HCEC 1CT (cell line): ENCODE results near the gene RWDD2A.
"Not testable (repeated sequence)": the region's sequence is repeated elsewhere in the genome, so short reads cannot be mapped to it uniquely, and the experiment has no call there.

Source experiments
- DNase-seq: peaks from one replicate; pipeline ENCODE4 v3.0.0-alpha.2; 2017

RWDD2A gene

GRCh38 chr6:83192871-83193746, at the start of gene RWDD2A, which contains the start of gene PGM3:
Gene RWDD2A, plus strand, starts transcription at chr6:83193357. Its CDS starts 1,095 bp downstream, at chr6:83194452.
Gene PGM3, minus strand, starts transcription at chr6:83193265. Its CDS starts 2,253 bp downstream, at chr6:83191012.
- peak; percentile 81 for DNase-seq

- peak; percentile 71 for DNase-seq
These were observed 42.0 kb upstream of the RWDD2A start for GRCh38 chr6:83151114-83151513.

- DNase-seq: no peak
These were observed 40.2 kb upstream of the RWDD2A start for GRCh38 chr6:83152913-83153312.

DNA sequence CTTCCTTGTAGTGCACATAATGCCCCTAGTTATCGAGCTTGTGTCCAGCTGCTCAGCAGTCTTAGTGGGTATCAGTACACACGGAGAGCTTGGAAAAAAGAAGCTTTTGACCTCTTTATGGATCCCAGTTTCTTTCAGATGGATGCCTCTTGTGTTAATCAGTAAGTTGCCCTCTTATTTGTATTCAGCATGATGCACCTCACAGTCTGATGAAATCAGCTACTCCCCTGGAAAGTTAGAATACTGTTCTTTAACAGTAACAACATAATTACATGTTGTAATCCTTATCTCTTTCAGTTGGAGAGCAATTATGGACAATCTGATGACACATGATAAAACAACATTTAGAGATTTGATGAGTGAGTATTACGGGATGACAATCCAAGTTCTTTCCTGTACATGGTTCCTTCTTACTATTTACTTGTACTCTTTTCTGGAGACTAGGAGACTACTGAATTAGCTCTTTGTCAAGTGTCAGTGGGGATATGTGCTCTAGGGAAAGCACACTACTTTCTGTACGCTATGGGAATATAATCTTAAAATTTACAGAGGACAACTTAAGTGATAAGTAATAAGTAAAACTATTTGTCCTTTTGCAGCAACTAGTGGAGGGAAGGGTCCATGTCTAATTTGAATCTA, 39.2 kb upstream of the RWDD2A start:
- DNase-seq: no peak

GRCh38 chr6:83155794-83156193, 37.4 kb upstream of the RWDD2A start:
- no peak for DNase-seq

- DNase-seq: no peak
These were observed 33.0 kb upstream of the RWDD2A start for GRCh38 chr6:83160167-83160566.

DNA sequence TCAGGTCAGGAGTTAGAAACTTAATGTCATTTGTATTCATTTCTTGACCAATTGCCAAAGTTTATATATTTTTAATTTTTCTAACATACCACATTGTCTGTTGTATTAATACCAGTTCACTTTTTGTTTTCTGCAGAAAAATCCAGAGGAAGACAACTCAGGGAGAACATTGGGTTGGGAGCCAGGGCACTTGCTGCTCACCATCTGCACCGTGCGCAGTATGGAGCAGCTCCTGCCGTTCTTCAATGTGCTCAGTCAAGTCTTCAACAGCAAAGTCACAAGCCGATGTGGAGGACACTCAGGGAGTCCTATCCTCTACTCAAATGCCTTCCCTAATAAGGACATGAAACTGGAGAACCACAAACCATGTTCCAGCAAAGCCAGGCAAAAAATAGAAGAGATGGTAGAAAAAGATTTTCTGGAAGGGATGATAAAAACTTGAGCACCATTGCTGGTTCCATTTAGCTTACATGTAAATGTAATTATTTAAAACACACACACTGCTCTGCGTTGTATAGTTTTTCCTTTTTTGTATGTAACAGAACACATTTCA, 25.4 kb upstream of the RWDD2A start:
- no peak for DNase-seq

DNA sequence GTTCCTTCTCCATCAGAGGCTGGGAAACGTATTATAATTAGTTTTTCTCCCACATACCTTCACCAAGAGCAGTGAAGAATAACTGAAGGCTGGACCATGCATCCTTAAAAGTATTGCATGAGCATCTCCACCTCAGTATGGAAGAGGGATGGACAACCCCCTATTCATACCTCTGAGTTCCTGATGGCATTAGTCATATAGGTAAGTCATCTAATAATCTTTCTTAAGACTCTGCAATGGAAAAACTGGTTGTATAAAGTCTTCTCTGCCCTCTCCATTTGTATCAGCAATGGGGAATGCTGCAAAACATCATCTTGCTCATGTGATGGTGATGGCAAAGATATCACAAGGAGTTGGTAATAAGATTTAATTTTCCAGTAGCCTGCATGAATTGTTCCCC, 24.6 kb upstream of the RWDD2A start:
- DNase-seq: no peak

DNA sequence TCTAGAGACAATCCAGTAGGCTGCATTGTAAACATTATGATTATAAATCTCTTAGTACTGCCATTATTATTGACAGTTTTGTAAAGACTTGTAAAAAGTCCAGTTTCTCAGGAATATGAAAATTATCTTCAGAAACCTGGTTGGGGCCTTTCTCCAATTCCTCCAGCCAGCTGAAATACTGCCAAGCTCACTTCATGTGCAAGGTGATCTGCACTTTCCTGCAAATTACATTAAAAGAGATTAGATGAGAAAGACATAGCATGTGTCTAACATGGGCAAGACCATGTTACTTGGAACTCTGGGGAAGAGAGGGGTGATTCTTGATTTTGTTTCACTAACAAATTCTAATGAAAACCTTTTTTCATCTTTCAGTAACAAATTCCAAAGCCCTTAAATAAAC, 24.1 kb upstream of the RWDD2A start:
- DNase-seq: no peak

GRCh38 chr6:83169511-83169910, 23.6 kb upstream of the RWDD2A start:
- no peak for DNase-seq

DNA sequence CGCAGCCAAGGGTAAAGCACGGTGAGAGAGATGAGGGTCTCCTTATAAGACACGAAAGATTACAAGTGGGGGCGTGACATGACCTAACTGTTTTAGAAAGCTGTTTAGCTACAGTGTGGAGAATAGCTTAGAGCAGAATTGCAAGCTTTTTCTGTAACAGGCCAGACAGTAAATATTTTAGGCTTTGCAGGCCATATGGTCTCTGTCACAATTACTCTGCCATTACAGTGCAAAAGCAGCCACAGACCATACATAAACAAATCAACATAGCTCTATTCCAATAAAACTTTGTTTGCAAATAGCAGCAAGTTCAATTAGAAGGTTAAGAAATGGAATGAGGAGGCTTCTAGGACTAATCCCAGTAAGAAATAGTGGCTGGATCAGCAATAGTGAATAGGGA, 16.9 kb upstream of the RWDD2A start:
- no peak for DNase-seq

DNA sequence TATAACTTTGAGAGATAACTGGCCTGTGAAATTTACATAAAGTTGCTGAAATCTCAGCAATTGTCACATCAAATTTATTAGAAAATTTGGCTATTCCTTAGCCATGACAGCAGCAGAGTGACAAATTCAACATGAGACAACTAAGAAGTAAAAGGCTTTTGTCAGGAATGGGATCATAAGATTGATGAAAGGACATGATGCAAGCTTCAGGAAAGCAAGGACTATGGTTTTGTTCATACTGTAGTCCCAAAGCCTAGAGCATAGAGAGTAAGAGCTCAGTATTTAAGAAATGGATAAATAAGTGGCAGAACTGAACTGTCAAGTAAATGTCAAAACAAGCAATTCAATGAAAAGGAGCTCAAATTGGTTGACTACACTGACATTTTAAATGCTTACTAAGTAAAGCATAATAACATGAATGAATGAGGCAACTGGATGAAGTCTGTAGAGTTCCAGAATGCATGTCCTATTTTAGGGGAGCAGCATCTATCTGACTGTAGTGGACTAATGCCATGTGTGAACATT, 12.7 kb upstream of the RWDD2A start:
- DNase-seq: no peak

DNA sequence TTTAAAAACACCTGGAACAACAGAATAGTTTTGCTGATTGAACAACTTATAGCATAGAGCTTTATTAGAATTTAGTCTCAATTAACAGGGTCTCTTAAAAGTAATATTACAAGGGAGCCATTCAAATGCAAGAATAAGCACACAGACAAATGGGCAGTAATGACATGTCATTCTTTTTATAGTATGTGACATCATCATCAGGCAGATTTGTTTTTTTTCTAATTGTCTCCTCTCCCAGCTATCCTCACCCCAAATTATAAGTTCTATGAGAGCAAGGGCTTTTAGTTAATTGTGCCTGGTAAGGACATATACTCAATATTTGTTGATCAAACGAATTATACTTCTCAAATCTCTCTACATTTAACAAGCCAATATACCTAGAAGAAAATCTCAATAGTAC, 11.0 kb upstream of the RWDD2A start:
- no peak for DNase-seq

- peak; percentile 95 for DNase-seq
These were observed 9.9 kb upstream of the RWDD2A start for GRCh38 chr6:83183082-83183828.

GRCh38 chr6:83185096-83185495, 8.1 kb upstream of the RWDD2A start:
- no peak for DNase-seq

DNA sequence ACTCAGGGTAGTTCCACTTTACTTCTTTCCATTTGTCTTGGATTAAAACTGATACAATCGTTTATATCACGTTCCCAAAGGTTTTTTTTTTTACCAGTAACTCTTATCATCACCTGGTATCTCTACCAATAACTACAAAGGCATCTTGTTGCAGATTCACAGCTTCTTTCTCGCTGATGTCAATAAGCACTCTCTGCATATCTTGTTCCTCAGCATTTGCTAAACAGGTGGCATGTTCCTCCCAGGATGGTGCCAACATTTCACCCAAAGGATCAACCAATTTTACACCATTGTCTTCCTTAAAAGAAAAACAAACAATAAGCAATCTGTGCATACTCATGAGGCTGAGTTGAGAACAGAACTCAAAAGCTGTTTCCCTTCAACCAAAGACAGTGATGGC, 4.7 kb upstream of the RWDD2A start:
- DNase-seq: no peak

- DNase-seq: no peak
These were observed 2.5 kb upstream of the RWDD2A start for GRCh38 chr6:83190626-83191025.

GRCh38 chr6:83191974-83192373, 1.2 kb upstream of the RWDD2A start:
- DNase-seq: not testable (repeated sequence)

- DNase-seq: peak; percentile 57
These were observed 701 bp upstream of the RWDD2A start for GRCh38 chr6:83192456-83192855.

GRCh38 chr6:83193747-83194566, 800 bp downstream of the RWDD2A start:
- peak; percentile 7 for DNase-seq

DNA sequence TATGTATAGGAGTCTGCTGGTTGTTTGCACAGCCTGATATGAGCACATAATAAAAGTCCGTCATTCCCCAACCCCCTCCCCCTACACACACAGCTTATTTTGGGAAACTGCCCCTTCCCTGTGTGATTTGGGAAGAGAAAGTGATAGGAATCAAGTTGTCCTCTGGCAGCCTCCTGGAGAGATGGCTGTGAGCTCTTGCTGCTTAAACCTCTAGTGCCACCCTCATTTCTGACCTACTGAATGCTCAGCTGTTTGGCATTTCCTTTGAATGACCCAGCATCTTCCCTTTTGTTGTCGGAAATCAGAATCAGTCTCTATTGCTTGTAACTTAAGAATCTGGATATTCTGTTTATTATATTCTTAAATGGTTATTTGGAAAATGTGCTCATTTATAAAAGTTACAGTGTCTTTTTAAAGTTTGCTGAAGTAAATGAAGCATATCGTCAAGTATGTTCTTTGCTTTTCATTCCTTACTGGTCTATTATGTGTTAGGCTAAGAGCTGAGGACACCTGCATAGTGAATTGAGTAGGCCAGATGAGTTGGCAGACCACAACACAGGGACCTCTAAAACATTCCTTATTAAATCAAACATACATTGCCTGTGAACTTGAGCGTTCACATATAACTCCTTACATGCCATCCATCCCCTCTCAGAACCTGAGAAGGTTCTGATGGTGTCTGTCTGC, 5.5 kb downstream of the RWDD2A start:
- no peak for DNase-seq
